ENCODE data around the gene HNRNPLL. TPM values are rescaled to one million over a fixed set of nuclear protein-coding genes. Genes with fewer than 3 reads are reported as not detected.
A peak's percentile ranks its signal among the peaks of the same experiment; 100 is the strongest.

The HNRNPLL gene
- total and polyA plus RNA-seq, 2 of the 13 experiments (the other 11 are each of a cell fraction or from before 2014, with no cell fraction given), result 49.4 to 103 TPM

DNA sequence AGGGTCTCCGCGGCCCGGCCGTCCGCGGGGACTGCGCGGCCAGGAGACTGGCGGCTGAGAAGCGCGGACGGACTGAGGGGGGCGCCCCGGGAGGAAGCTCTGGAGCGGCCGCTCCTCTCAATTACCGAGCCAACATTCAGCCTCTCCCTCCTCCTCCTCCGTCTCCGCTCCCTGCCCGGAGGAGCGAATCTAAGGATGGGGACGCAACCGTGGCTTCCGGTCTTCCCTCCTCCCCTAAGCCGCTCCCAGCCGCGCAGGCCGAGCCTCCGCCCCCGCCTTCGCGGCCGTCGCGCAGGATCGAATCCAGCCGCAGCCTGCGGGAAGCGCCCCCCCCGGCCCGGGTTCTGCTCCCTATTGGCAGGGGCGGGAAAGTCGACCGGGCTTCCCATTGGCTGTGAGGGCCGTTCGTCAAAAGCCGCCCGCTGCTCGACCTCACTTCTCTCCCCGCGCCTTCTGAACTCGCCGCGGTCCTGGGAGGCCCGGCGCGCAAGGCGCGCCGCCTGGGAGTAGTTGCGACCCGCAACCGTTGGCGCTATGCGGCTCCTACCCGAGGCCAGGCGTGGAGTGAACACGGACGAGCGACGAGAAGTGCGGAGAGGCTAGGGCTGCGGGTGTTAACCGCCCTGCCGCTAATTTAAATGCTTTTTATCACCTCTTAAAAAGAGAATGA is at the start of gene HNRNPLL (continued):
- TF ChIP-seq, protein P1, sequence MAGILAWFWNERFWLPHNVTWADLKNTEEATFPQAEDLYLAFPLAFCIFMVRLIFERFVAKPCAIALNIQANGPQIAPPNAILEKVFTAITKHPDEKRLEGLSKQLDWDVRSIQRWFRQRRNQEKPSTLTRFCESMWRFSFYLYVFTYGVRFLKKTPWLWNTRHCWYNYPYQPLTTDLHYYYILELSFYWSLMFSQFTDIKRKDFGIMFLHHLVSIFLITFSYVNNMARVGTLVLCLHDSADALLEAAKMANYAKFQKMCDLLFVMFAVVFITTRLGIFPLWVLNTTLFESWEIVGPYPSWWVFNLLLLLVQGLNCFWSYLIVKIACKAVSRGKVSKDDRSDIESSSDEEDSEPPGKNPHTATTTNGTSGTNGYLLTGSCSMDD (CRISPR knock-in tag; IDR thresholded peaks at IDR 0.05), result no peak
- TF ChIP-seq, protein P2, sequence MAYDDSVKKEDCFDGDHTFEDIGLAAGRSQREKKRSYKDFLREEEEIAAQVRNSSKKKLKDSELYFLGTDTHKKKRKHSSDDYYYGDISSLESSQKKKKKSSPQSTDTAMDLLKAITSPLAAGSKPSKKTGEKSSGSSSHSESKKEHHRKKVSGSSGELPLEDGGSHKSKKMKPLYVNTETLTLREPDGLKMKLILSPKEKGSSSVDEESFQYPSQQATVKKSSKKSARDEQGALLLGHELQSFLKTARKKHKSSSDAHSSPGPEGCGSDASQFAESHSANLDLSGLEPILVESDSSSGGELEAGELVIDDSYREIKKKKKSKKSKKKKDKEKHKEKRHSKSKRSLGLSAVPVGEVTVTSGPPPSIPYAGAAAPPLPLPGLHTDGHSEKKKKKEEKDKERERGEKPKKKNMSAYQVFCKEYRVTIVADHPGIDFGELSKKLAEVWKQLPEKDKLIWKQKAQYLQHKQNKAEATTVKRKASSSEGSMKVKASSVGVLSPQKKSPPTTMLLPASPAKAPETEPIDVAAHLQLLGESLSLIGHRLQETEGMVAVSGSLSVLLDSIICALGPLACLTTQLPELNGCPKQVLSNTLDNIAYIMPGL (CRISPR knock-in tag; IDR thresholded peaks at IDR 0.05; ENCODE audit: borderline replicate concordance in 1 of 2, low read depth in 1 of 2), result peak in 1 of 2 experiments; percentile 92
- TF ChIP-seq, protein P3, sequence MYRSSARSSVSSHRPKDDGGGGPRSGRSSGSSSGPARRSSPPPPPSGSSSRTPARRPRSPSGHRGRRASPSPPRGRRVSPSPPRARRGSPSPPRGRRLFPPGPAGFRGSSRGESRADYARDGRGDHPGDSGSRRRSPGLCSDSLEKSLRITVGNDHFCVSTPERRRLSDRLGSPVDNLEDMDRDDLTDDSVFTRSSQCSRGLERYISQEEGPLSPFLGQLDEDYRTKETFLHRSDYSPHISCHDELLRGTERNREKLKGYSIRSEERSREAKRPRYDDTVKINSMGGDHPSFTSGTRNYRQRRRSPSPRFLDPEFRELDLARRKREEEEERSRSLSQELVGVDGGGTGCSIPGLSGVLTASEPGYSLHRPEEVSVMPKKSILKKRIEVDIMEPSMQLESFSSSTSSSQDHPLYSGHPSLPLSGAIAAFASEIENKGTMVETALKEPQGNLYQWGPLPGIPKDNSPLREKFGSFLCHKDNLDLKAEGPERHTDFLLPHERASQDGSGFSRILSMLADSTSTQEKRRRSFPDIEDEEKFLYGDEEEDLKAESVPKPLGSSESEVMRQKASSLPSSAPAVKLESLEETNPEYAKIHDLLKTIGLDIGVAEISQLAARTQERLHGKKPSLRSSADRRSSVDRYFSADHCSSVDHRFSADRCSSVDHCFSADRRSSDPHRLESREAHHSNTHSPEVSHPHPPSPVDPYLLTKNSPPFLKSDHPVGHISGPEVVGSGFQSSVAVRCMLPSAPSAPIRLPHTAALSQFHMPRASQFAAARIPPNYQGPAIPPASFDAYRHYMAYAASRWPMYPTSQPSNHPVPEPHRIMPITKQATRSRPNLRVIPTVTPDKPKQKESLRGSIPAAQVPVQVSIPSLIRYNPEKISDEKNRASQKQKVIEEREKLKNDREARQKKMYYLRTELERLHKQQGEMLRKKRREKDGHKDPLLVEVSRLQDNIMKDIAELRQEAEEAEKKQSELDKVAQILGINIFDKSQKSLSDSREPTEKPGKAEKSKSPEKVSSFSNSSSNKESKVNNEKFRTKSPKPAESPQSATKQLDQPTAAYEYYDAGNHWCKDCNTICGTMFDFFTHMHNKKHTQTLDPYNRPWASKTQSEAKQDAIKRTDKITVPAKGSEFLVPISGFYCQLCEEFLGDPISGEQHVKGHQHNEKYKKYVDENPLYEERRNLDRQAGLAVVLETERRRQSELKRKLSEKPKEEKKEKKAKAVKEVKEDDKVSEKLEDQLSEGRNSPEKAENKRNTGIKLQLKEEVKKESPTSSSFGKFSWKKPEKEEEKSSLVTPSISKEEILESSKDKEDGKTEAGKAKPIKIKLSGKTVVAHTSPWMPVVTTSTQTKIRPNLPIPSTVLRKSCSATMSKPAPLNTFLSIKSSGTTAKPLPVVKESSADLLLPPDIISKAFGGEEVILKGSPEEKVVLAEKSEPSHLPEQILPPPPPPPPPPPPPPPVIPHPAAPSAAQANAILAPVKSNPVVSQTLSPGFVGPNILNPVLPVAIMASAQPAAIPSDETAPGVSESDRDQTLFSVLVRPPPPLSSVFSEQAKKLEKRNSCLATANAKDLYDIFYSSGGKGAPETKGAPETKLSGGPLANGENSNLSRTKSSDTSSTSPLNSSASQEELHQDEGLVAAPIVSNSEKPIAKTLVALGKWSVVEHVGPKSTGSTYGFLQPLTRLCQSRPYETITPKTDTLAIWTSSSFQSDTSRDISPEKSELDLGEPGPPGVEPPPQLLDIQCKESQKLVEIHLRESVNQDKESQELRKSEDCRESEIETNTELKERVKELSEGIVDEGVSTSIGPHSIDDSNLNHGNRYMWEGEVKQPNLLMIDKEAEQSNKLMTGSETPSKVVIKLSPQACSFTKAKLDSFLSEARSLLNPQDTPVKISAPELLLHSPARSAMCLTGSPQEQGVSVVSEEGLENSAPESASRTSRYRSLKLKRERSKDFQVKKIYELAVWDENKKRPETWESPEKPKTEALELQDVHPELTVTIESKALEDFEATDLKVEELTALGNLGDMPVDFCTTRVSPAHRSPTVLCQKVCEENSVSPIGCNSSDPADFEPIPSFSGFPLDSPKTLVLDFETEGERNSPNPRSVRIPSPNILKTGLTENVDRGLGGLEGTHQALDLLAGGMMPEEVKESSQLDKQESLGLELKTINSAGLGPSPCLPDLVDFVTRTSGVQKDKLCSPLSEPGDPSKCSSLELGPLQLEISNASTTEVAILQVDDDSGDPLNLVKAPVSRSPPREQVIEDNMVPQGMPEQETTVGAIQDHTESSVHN (CRISPR knock-in tag; IDR thresholded peaks at IDR 0.05), result no peak
- TF ChIP-seq PAWR (CRISPR knock-in tag; IDR thresholded peaks at IDR 0.05; ENCODE audit: borderline replicate concordance) (no peak), ZMAT3 (CRISPR knock-in tag; conservative IDR thresholded peaks at IDR 0.05) (peak; percentile 31; the same call in 1 of the 2 replicates), FOXC1 (CRISPR knock-in tag; IDR thresholded peaks at IDR 0.05; ENCODE audit: borderline replicate concordance) (peak; percentile 77), SALL1 (CRISPR knock-in tag; IDR thresholded peaks at IDR 0.05) (peak; percentile 94)
- TF ChIP-seq, protein P4, sequence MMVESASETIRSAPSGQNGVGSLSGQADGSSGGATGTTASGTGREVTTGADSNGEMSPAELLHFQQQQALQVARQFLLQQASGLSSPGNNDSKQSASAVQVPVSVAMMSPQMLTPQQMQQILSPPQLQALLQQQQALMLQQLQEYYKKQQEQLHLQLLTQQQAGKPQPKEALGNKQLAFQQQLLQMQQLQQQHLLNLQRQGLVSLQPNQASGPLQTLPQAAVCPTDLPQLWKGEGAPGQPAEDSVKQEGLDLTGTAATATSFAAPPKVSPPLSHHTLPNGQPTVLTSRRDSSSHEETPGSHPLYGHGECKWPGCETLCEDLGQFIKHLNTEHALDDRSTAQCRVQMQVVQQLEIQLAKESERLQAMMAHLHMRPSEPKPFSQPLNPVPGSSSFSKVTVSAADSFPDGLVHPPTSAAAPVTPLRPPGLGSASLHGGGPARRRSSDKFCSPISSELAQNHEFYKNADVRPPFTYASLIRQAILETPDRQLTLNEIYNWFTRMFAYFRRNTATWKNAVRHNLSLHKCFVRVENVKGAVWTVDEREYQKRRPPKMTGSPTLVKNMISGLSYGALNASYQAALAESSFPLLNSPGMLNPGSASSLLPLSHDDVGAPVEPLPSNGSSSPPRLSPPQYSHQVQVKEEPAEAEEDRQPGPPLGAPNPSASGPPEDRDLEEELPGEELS (CRISPR knock-in tag; IDR thresholded peaks at IDR 0.05), result peak; percentile 66; the same call in 1 of the 2 replicates
- TF ChIP-seq, protein P5, sequence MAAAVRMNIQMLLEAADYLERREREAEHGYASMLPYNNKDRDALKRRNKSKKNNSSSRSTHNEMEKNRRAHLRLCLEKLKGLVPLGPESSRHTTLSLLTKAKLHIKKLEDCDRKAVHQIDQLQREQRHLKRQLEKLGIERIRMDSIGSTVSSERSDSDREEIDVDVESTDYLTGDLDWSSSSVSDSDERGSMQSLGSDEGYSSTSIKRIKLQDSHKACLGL (CRISPR knock-in tag; IDR thresholded peaks at IDR 0.05), result no peak; the same call in none of the 2 replicates
- TF ChIP-seq, protein P6, sequence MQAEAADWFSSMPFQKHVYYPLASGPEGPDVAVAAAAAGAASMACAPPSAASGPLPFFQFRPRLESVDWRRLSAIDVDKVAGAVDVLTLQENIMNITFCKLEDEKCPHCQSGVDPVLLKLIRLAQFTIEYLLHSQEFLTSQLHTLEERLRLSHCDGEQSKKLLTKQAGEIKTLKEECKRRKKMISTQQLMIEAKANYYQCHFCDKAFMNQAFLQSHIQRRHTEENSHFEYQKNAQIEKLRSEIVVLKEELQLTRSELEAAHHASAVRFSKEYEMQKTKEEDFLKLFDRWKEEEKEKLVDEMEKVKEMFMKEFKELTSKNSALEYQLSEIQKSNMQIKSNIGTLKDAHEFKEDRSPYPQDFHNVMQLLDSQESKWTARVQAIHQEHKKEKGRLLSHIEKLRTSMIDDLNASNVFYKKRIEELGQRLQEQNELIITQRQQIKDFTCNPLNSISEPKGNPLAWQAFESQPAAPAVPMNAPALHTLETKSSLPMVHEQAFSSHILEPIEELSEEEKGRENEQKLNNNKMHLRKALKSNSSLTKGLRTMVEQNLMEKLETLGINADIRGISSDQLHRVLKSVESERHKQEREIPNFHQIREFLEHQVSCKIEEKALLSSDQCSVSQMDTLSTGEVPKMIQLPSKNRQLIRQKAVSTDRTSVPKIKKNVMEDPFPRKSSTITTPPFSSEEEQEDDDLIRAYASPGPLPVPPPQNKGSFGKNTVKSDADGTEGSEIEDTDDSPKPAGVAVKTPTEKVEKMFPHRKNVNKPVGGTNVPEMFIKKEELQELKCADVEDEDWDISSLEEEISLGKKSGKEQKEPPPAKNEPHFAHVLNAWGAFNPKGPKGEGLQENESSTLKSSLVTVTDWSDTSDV (CRISPR knock-in tag; IDR thresholded peaks at IDR 0.05), result peak; percentile 87; the same call in 1 of the 2 replicates
